HepG2 (cell line): ENCODE measurements around the gene TMEM273. TPM values are rescaled to one million over a fixed set of nuclear protein-coding genes. Genes with fewer than 3 reads are reported as not detected.

Experiments used
- ATAC-seq: fragments of 200-7000 bp; cut with Tn5 transposase; 3 replicates; pipeline ENCODE4 v1.9.1; 2020; ENCODE audit warnings: mild to moderate bottlenecking, moderate library complexity
- BruUV-seq: library from RNA; stranded (reverse); fragments of 400-500 nt; replicated peaks from 2 replicates; lab custom pipeline; 2021; lab: Mats Ljungman, UMichigan
- CTCF ChIA-PET: fragments of 300-600 bp; formaldehyde crosslinking; extraction: SDS; loops from one replicate; lab custom pipeline; 2021; ENCODE audit warnings: low total read pairs, inconsistent platforms, low intra/inter-chr PET ratio; lab: Yijun Ruan, JAX
- POLR2A ChIA-PET: fragments of 350-600 bp; sonication (Branson Sonifier 250); formaldehyde crosslinking; loops from one replicate; lab custom pipeline; 2020; ENCODE audit warnings: antibody characterized with exemption, inconsistent platforms; lab: Yijun Ruan, JAX
- DNase-seq: peaks from one replicate; pipeline ENCODE4 v3.0.0-alpha.2; 2015; ENCODE audit warnings: low spot score
- FAIRE-seq: peaks from 3 replicates; lab custom pipeline; 2011; peaks lifted over from hg19 to GRCh38; lab: Jason Lieb, UNC
- H2AFZ ChIP-seq: one replicate; pipeline ENCODE4 v1.6.1; 2011; ENCODE audit warnings: low read length, inconsistent platforms
- H3K27ac ChIP-seq: fragments of 300-600 bp; 3 replicates; pipeline ENCODE4 v1.8.0; 2011; ENCODE audit warnings: mixed run types, mild to moderate bottlenecking, mixed read lengths, low read length, inconsistent platforms; ENCODE audit not compliant: insufficient read depth; ENCODE audit errors: extremely low read length
- H3K27me3 ChIP-seq, 2 experiments: fragments of 200-600 bp in 1 of 2; 2 replicates in 1 of 2; 3 replicates in 1 of 2; pipeline versions ENCODE4 v1.6.0 to v1.8.0; 2011; ENCODE audit warnings: low read length in 2 of 2, mild to moderate bottlenecking in 2 of 2, moderate library complexity in 2 of 2, inconsistent platforms in 1 of 2; ENCODE audit not compliant: insufficient read depth in 2 of 2, control insufficient read depth in 1 of 2
- H3K36me3 ChIP-seq, 2 experiments: fragments of 200-600 bp in 1 of 2; replicated peaks in 1 of 2; 2 replicates in 1 of 2; 3 replicates in 1 of 2; pipeline versions ENCODE4 v1.5.1 to v1.8.0; 2011; ENCODE audit warnings: low read length in 2 of 2, inconsistent platforms in 1 of 2; ENCODE audit not compliant: insufficient read depth in 2 of 2, control insufficient read depth in 1 of 2
- H3K4me1 ChIP-seq: 2 replicates; pipeline ENCODE4 v1.5.1; 2012; ENCODE audit warnings: low read length, inconsistent platforms; ENCODE audit not compliant: insufficient read depth
- H3K4me2 ChIP-seq: 2 replicates; pipeline ENCODE4 v1.6.0; 2011; ENCODE audit warnings: low read depth, low read length, inconsistent platforms
- H3K4me3 ChIP-seq, 3 experiments: fragments of 200-600 bp in 1 of 3; sonication (generic), shearing (Covaris generic) in 1 of 3; replicated peaks in 1 of 3; 2 replicates each; pipeline ENCODE4 v1.5.1; 2011 to 2016; ENCODE audit warnings: low read length in 3 of 3, inconsistent platforms in 2 of 3, low read depth in 2 of 3, mild to moderate bottlenecking in 2 of 3, control low read depth in 1 of 3, mixed read lengths in 1 of 3; ENCODE audit not compliant: insufficient read depth in 1 of 3
- H3K79me2 ChIP-seq: one replicate; pipeline ENCODE4 v1.6.1; 2011; ENCODE audit warnings: low read length, inconsistent platforms; ENCODE audit not compliant: insufficient read depth
- H3K9ac ChIP-seq: 2 replicates; pipeline ENCODE4 v1.6.0; 2011; ENCODE audit warnings: mild to moderate bottlenecking, low read depth, low read length, inconsistent platforms; ENCODE audit not compliant: insufficient read depth
- H3K9me3 ChIP-seq: 2 replicates; pipeline ENCODE4 v1.5.1; 2012; ENCODE audit warnings: mild to moderate bottlenecking, low read length
- H4K20me1 ChIP-seq: 2 replicates; pipeline ENCODE4 v1.6.0; 2011; ENCODE audit warnings: inconsistent platforms, mild to moderate bottlenecking, low read length, moderate library complexity; ENCODE audit not compliant: insufficient read depth
- DNMT1 ChIP-seq: sonication (generic); formaldehyde crosslinking; IDR thresholded peaks from 2 replicates; pipeline ENCODE4 v1.5.1; 2020; ENCODE audit warnings: mild to moderate bottlenecking, missing genetic modification reagents
- DNMT3B ChIP-seq: conservative IDR thresholded peaks from 2 replicates; pipeline ENCODE4 v1.6.1; 2016; ENCODE audit warnings: missing biosample characterization, control low read depth
- EP300 ChIP-seq, 3 experiments: sonication (generic) in 1 of 3; formaldehyde crosslinking in 1 of 3; IDR thresholded peaks; 2 replicates each; pipeline versions ENCODE4 v1.5.1 to v1.6.1; 2011 to 2020; ENCODE audit warnings: low read depth in 2 of 3, low read length in 2 of 3, borderline replicate concordance in 1 of 3, improper control_type of control experiment in 1 of 3, mild to moderate bottlenecking in 1 of 3, missing genetic modification reagents in 1 of 3, moderate library complexity in 1 of 3
- FLYWCH1 ChIP-seq: sonication (generic); formaldehyde crosslinking; IDR thresholded peaks from 2 replicates; pipeline ENCODE4 v1.8.1; 2023; ENCODE audit warnings: mild to moderate bottlenecking, missing genetic modification reagents
- ISX ChIP-seq: sonication (generic); formaldehyde crosslinking; conservative IDR thresholded peaks from 2 replicates; pipeline ENCODE4 v1.5.0; 2020; ENCODE audit warnings: missing genetic modification reagents
- NFATC3 ChIP-seq: sonication (generic); formaldehyde crosslinking; IDR thresholded peaks from 2 replicates; pipeline ENCODE4 v1.5.1; 2020; ENCODE audit warnings: mild to moderate bottlenecking, missing genetic modification reagents
- NR3C1 ChIP-seq: sonication (generic); formaldehyde crosslinking; IDR thresholded peaks from 2 replicates; pipeline ENCODE4 v1.4.0; 2020; ENCODE audit warnings: missing genetic modification reagents
- SMC3 ChIP-seq: IDR thresholded peaks from 2 replicates; pipeline ENCODE4 v1.6.1; 2011; ENCODE audit warnings: low read length, improper control_type of control experiment
- STAG1 ChIP-seq: sonication (generic); formaldehyde crosslinking; IDR thresholded peaks from 2 replicates; pipeline ENCODE4 v1.4.0; 2020; ENCODE audit warnings: missing genetic modification reagents
- TCF12 ChIP-seq, 2 experiments: fragments of 450-650 bp in 1 of 2; sonication (generic) in 1 of 2; formaldehyde crosslinking in 1 of 2; IDR thresholded peaks; 2 replicates each; pipeline versions ENCODE4 v1.6.1 to v1.8.0; 2017 to 2022; ENCODE audit warnings: antibody characterized with exemption in 1 of 2, mild to moderate bottlenecking in 1 of 2, missing genetic modification reagents in 1 of 2, moderate library complexity in 1 of 2
- ZSCAN20 ChIP-seq: sonication (generic); formaldehyde crosslinking; IDR thresholded peaks from 2 replicates; pipeline ENCODE4 v1.4.0; 2020; ENCODE audit warnings: missing genetic modification reagents, mild to moderate bottlenecking, borderline replicate concordance
- WGBS: methylation state at CpG from one replicate; pipeline ENCODE4 v1.1.6; 2017; ENCODE audit warnings: low lambda C conversion rate; 5-methylcytosine and 5-hydroxymethylcytosine counted together
- in situ Hi-C: cut with HindIII; loops from 2 replicates; pipeline ENCODE4 v1.10.0; 2017; ENCODE audit warnings: low pct_unique_long_range_greater_than_20kb; ENCODE audit not compliant: extremely low pct_ligation_motif_present
- intact Hi-C: fragments of 100-400 bp; cut with micrococcal nuclease; formaldehyde crosslinking; loops from one replicate; pipeline ENCODE4 v1.10.0; 2022; ENCODE audit not compliant: unreplicated experiment
- polyA plus RNA-seq, 8 experiments: library from polyadenylated mRNA; depleted of rRNA in 3 of 8; stranded (reverse) in 7 of 8; unstranded in 1 of 8; fragments of >200 nt; fragmentation: Illumina TruSeq in 4 of 8; extraction: Trizol in 4 of 8; gene quantifications; 2 replicates each; pipeline versions ENCODE4 v1.2.1 to v1.2.3, GENCODE V29; 2011 to 2016; ENCODE audit warnings: low read depth in 4 of 8, missing spikeins in 1 of 8, mixed read lengths in 1 of 8; ENCODE audit not compliant: insufficient read depth in 1 of 8
- total RNA-seq, 5 experiments: library from RNA; depleted of rRNA; stranded (reverse); fragments of >200 nt; fragmentation: Illumina TruSeq; extraction: Trizol; gene quantifications; 2 replicates each; pipeline ENCODE4 v1.2.3, GENCODE V29; 2016; ENCODE audit warnings: low read depth in 1 of 5
- TF ChIP-seq, protein P1 (sequence below), 2 experiments: sonication (generic) in 1 of 2; formaldehyde crosslinking in 1 of 2; IDR thresholded peaks; 2 replicates each; pipeline versions ENCODE4 v1.4.0 to v1.6.1; 2016 to 2020; ENCODE audit warnings: borderline replicate concordance in 1 of 2, low read depth in 1 of 2, mild to moderate bottlenecking in 1 of 2, missing genetic modification reagents in 1 of 2
- TF ChIP-seq, protein P2 (sequence below): IDR thresholded peaks from 2 replicates; pipeline ENCODE4 v1.6.1; 2016; ENCODE audit warnings: mild to moderate bottlenecking, missing biosample characterization, missing genetic modification reagents
- TF ChIP-seq, protein P3 (sequence below): sonication (generic); formaldehyde crosslinking; IDR thresholded peaks from 2 replicates; pipeline ENCODE4 v1.8.1; 2023; ENCODE audit warnings: missing genetic modification reagents, inconsistent platforms, borderline replicate concordance

Gene TMEM273
- total and polyA plus RNA-seq, 2 of the 13 experiments (the other 11 are each of a cell fraction or from before 2014, with no cell fraction given) = not detected

DNA sequence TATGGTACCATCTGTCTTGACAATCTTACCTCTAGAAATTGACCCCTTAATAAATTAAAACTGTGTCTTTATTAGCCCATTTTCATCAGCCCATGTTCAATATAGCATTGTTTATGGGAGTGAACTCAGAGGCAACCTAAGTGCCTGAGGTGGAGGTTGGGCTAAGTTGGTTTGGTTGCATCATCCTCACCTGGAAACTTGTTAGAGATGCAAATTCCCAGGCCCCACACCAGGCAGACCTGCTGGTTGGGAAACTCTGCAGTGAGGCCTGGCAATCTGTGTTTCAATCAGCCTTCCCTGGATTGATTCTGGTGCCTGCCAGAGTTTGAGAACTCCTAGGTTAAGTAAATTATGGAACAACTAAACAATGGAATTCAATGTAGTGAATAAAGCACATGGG, 44.9 kb downstream of the TMEM273 start (continued):
- no peak for TF ChIP-seq ISX (CRISPR knock-in tag)
- no peak for TF ChIP-seq FLYWCH1 (CRISPR knock-in tag)
- TF ChIP-seq EP300 (IDR thresholded peaks at IDR 0.05; ENCODE audit: low read depth in 2 of 2, low read length in 2 of 2) = no peak
- no peak for TF ChIP-seq EP300 (CRISPR knock-in tag; IDR thresholded peaks at IDR 0.05; ENCODE audit: borderline replicate concordance)
- no peak for TF ChIP-seq DNMT3B (CRISPR knock-in tag)
- TF ChIP-seq, protein P1, sequence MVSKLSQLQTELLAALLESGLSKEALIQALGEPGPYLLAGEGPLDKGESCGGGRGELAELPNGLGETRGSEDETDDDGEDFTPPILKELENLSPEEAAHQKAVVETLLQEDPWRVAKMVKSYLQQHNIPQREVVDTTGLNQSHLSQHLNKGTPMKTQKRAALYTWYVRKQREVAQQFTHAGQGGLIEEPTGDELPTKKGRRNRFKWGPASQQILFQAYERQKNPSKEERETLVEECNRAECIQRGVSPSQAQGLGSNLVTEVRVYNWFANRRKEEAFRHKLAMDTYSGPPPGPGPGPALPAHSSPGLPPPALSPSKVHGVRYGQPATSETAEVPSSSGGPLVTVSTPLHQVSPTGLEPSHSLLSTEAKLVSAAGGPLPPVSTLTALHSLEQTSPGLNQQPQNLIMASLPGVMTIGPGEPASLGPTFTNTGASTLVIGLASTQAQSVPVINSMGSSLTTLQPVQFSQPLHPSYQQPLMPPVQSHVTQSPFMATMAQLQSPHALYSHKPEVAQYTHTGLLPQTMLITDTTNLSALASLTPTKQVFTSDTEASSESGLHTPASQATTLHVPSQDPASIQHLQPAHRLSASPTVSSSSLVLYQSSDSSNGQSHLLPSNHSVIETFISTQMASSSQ (IDR thresholded peaks at IDR 0.05; ENCODE audit: low read depth) = no peak
- TF ChIP-seq, protein P1 (CRISPR knock-in tag; IDR thresholded peaks at IDR 0.05; ENCODE audit: borderline replicate concordance) = no peak
- no peak for TF ChIP-seq ZSCAN20 (CRISPR knock-in tag)

DNA sequence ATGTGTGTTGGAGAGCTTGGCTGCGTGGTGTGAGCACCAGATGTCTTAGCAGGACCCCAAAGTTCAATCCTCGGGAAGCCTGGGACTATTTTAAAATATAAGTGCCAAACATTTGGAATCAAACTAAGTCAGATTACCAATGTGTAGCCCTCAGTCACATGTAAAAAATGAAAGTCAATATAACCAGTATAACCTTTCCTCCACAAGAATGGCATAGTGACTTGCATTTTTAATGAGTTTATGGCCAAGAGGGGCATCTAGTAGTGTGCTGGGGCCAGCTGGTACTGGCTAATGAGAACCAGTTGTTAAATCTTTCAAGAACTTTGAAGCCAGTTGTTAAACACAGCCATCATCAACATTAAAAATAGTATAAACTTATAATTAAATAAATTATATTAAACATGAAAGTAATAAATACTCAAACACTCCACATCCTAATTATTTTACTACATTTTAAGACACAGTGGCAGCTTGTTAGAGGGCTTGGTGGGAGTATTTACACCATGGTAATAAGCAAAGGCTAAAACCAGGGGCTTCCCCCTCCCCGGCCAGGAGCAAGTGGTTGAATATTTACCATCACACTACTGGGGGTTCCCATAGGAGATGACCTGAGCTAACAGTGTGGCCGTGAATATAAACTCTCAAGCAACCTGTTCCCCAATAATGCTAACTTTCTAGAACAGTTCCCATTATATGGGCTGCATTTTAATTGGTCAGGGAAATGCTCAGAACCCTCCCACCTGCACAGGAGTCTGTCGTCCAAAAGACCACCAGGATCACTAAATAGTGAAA, 46.5 kb downstream of the TMEM273 start:
- no TSS peak for BruUV-seq
- Histone ChIP-seq H3K36me3 (no peaks in the 10 kb centered on the region), H3K9me3 (no peaks in the 10 kb centered on the region), H3K4me3 (no peak overlapping the region), H4K20me1 (no peaks in the 10 kb centered on the region), H2AFZ (no peak overlapping the region), H3K4me1 (no peaks in the 10 kb centered on the region), H3K27me3 (peaks cover 1 to 4% of the 10 kb centered on the region in 2 experiments; a peak in 2 of 5 replicates), H3K4me2 (no peak overlapping the region), H3K27ac (no peak overlapping the region), H3K79me2 (no peaks in the 10 kb centered on the region), H3K9ac (no peak overlapping the region)
- intact Hi-C loops = no loop called here
- WGBS = 0% methylated on average over 5 of the region's 5 CpGs
- CTCF ChIA-PET = no interaction called here
- ATAC-seq (no peak), DNase-seq (no peak), FAIRE-seq (no peak)
- POLR2A ChIA-PET = no interaction called here
- in situ Hi-C loops = no loop called here
- TF ChIP-seq TCF12 (IDR thresholded peaks at IDR 0.05) (no peak), TCF12 (CRISPR knock-in tag; IDR thresholded peaks at IDR 0.05) (no peak), NFATC3 (no peak), SMC3 (no peak), DNMT1 (CRISPR knock-in tag) (no peak), NR3C1 (no peak), STAG1 (CRISPR knock-in tag) (no peak)
- TF ChIP-seq, protein P2, sequence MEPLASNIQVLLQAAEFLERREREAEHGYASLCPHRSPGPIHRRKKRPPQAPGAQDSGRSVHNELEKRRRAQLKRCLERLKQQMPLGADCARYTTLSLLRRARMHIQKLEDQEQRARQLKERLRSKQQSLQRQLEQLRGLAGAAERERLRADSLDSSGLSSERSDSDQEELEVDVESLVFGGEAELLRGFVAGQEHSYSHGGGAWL (CRISPR knock-in tag) = no peak
- TF ChIP-seq, protein P3, sequence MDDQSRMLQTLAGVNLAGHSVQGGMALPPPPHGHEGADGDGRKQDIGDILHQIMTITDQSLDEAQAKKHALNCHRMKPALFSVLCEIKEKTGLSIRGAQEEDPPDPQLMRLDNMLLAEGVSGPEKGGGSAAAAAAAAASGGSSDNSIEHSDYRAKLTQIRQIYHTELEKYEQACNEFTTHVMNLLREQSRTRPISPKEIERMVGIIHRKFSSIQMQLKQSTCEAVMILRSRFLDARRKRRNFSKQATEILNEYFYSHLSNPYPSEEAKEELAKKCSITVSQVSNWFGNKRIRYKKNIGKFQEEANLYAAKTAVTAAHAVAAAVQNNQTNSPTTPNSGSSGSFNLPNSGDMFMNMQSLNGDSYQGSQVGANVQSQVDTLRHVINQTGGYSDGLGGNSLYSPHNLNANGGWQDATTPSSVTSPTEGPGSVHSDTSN = no peak
